Measurements from ENCODE around the gene WNT10A.

DNA sequence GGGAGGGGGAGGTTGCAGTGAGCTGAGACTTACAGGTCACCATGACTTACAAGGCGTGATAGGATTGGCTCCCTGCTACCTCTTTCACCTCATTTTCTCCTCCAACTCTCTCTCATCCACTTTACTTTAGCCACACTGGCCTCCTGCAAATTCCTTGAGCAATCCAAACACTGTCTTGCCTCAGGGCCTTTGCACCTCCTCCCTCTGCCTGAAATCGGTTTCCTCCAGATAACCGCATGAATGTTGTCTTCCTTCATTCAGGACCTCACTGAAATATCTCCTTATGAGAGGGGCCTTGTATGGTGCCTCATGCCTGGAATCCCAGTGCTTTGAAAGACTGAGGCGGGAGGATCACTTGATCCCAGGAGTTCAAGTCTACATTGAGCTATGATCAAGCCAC is 21.8 kb downstream of the WNT10A start:
- TF ChIP-seq PBX3 (IDR thresholded peaks at IDR 0.05) = no peak
- no peak for TF ChIP-seq NFIC (IDR thresholded peaks at IDR 0.05; ENCODE audit: borderline replicate concordance)
- no peak for TF ChIP-seq CTCF (IDR thresholded peaks at IDR 0.05)
- no peak for TF ChIP-seq TAF1 (IDR thresholded peaks at IDR 0.05; ENCODE audit: borderline replicate concordance, low read depth, low read length)
- TF ChIP-seq, protein P1, sequence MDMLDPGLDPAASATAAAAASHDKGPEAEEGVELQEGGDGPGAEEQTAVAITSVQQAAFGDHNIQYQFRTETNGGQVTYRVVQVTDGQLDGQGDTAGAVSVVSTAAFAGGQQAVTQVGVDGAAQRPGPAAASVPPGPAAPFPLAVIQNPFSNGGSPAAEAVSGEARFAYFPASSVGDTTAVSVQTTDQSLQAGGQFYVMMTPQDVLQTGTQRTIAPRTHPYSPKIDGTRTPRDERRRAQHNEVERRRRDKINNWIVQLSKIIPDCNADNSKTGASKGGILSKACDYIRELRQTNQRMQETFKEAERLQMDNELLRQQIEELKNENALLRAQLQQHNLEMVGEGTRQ (IDR thresholded peaks at IDR 0.05; ENCODE audit: borderline replicate concordance, low read depth, low read length) = no peak
- TF ChIP-seq POLR2AphosphoS5 (IDR thresholded peaks at IDR 0.05; ENCODE audit: low read depth, low read length) = no peak
- no peak for TF ChIP-seq YY1 (IDR thresholded peaks at IDR 0.05; ENCODE audit: low read depth)
- no peak for TF ChIP-seq FOXM1 (IDR thresholded peaks at IDR 0.05; ENCODE audit: low read depth)
- TF ChIP-seq ELF1 (IDR thresholded peaks at IDR 0.05) = no peak

Measured in SK-N-SH (cell line).